ENCODE data around the gene KSR1. TPM values are rescaled to one million over a fixed set of nuclear protein-coding genes. Genes with fewer than 3 reads are reported as not detected.

KSR1 gene
- polyA plus RNA-seq, 1 donor from 2014 or later: 9.2 TPM

- Histone ChIP-seq H3K27me3 (ENCODE audit: insufficient read depth, low read depth, low read length) (no peaks in the 10 kb centered on the region), H3K9me2 (ENCODE audit: insufficient read depth, low read length) (no peaks in the 10 kb centered on the region), H2AFZ (ENCODE audit: low read depth, low read length) (no peak overlapping the region), H3F3A (ENCODE audit: insufficient read depth, low read length, poor library complexity, severe bottlenecking) (no peaks in the 10 kb centered on the region), H3K79me2 (replicated peaks; ENCODE audit: insufficient read depth, low read length) (no peaks in the 10 kb centered on the region), H3K9ac (ENCODE audit: low read length) (no peak overlapping the region), H4K20me1 (ENCODE audit: insufficient read depth) (no peaks in the 10 kb centered on the region), H3K9me3 (ENCODE audit: low read length) (no peaks in the 10 kb centered on the region), H3K27ac (ENCODE audit: low read length) (no peak overlapping the region), H3K4me3 (ENCODE audit: low read length) (no peak overlapping the region), H3K36me3 (ENCODE audit: insufficient read depth, low read length) (no peaks in the 10 kb centered on the region), H3K4me2 (ENCODE audit: low read length) (no peak overlapping the region)
- TF ChIP-seq EP300 (conservative IDR thresholded peaks at IDR 0.05; ENCODE audit: poor library complexity, severe bottlenecking): no peak
- no peak for TF ChIP-seq EZH2 (IDR thresholded peaks at IDR 0.05; ENCODE audit: borderline replicate concordance, insufficient read depth, low read length, poor library complexity, severe bottlenecking)
- TF ChIP-seq, protein P1, sequence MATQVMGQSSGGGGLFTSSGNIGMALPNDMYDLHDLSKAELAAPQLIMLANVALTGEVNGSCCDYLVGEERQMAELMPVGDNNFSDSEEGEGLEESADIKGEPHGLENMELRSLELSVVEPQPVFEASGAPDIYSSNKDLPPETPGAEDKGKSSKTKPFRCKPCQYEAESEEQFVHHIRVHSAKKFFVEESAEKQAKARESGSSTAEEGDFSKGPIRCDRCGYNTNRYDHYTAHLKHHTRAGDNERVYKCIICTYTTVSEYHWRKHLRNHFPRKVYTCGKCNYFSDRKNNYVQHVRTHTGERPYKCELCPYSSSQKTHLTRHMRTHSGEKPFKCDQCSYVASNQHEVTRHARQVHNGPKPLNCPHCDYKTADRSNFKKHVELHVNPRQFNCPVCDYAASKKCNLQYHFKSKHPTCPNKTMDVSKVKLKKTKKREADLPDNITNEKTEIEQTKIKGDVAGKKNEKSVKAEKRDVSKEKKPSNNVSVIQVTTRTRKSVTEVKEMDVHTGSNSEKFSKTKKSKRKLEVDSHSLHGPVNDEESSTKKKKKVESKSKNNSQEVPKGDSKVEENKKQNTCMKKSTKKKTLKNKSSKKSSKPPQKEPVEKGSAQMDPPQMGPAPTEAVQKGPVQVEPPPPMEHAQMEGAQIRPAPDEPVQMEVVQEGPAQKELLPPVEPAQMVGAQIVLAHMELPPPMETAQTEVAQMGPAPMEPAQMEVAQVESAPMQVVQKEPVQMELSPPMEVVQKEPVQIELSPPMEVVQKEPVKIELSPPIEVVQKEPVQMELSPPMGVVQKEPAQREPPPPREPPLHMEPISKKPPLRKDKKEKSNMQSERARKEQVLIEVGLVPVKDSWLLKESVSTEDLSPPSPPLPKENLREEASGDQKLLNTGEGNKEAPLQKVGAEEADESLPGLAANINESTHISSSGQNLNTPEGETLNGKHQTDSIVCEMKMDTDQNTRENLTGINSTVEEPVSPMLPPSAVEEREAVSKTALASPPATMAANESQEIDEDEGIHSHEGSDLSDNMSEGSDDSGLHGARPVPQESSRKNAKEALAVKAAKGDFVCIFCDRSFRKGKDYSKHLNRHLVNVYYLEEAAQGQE (IDR thresholded peaks at IDR 0.05; ENCODE audit: borderline replicate concordance): no peak
- TF ChIP-seq RAD21 (conservative IDR thresholded peaks at IDR 0.05): no peak
- no peak for TF ChIP-seq TAF1 (IDR thresholded peaks at IDR 0.05; ENCODE audit: low read depth)
- TF ChIP-seq, protein P2, sequence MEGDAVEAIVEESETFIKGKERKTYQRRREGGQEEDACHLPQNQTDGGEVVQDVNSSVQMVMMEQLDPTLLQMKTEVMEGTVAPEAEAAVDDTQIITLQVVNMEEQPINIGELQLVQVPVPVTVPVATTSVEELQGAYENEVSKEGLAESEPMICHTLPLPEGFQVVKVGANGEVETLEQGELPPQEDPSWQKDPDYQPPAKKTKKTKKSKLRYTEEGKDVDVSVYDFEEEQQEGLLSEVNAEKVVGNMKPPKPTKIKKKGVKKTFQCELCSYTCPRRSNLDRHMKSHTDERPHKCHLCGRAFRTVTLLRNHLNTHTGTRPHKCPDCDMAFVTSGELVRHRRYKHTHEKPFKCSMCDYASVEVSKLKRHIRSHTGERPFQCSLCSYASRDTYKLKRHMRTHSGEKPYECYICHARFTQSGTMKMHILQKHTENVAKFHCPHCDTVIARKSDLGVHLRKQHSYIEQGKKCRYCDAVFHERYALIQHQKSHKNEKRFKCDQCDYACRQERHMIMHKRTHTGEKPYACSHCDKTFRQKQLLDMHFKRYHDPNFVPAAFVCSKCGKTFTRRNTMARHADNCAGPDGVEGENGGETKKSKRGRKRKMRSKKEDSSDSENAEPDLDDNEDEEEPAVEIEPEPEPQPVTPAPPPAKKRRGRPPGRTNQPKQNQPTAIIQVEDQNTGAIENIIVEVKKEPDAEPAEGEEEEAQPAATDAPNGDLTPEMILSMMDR (IDR thresholded peaks at IDR 0.05; ENCODE audit: poor library complexity, severe bottlenecking): no peak
- no peak for TF ChIP-seq POLR2AphosphoS5 (IDR thresholded peaks at IDR 0.05)
- TF ChIP-seq MXI1 (conservative IDR thresholded peaks at IDR 0.05; ENCODE audit: poor library complexity, severe bottlenecking): no peak
Observed at GRCh38 chr17:27518545-27519521, 62.6 kb downstream of the KSR1 start.

- no peaks in the 10 kb centered on the region for H3K9me3 ChIP-seq (ENCODE audit: low read length)
- H3K9ac ChIP-seq (ENCODE audit: low read length): no peak overlapping the region
- H3K9me2 ChIP-seq (ENCODE audit: insufficient read depth, low read length): no peaks in the 10 kb centered on the region
- H2AFZ ChIP-seq (ENCODE audit: low read depth, low read length): no peak overlapping the region
- no peaks in the 10 kb centered on the region for H4K20me1 ChIP-seq (ENCODE audit: insufficient read depth)
- H3K27me3 ChIP-seq (ENCODE audit: insufficient read depth, low read depth, low read length): no peaks in the 10 kb centered on the region
- no peaks in the 10 kb centered on the region for H3F3A ChIP-seq (ENCODE audit: insufficient read depth, low read length, poor library complexity, severe bottlenecking)
- TF ChIP-seq MXI1 (conservative IDR thresholded peaks at IDR 0.05; ENCODE audit: poor library complexity, severe bottlenecking) (no peak), EZH2 (IDR thresholded peaks at IDR 0.05; ENCODE audit: borderline replicate concordance, insufficient read depth, low read length, poor library complexity, severe bottlenecking) (no peak), TAF1 (IDR thresholded peaks at IDR 0.05; ENCODE audit: low read depth) (no peak)
- no peak overlapping the region for H3K27ac ChIP-seq (ENCODE audit: low read length)
- H3K4me2 ChIP-seq (ENCODE audit: low read length): no peak overlapping the region
- H3K4me3 ChIP-seq (ENCODE audit: low read length): no peak overlapping the region
- H3K36me3 ChIP-seq (ENCODE audit: insufficient read depth, low read length): no peaks in the 10 kb centered on the region
- no peaks in the 10 kb centered on the region for H3K79me2 ChIP-seq (replicated peaks; ENCODE audit: insufficient read depth, low read length)
Observed at GRCh38 chr17:27519550-27519949, 63.3 kb downstream of the KSR1 start.
